GM21528 (cell line): ENCODE data around the gene DAPL1.
"Not testable (repeated sequence)": the region's sequence is repeated elsewhere in the genome, so short reads cannot be mapped to it uniquely, and the experiment has no call there.

Experiments used
- ATAC-seq: cut with Tn5 transposase; IDR thresholded peaks from one replicate; pipeline ENCODE4 v1.9.1; 2021; ENCODE audit warnings: mild to moderate bottlenecking, moderate library complexity; ENCODE audit not compliant: unreplicated experiment, low FRiP score

DAPL1 gene

GRCh38 chr2:158817588-158817987 lies 22.5 kb downstream of the DAPL1 start:
- ATAC-seq = no peak

DNA sequence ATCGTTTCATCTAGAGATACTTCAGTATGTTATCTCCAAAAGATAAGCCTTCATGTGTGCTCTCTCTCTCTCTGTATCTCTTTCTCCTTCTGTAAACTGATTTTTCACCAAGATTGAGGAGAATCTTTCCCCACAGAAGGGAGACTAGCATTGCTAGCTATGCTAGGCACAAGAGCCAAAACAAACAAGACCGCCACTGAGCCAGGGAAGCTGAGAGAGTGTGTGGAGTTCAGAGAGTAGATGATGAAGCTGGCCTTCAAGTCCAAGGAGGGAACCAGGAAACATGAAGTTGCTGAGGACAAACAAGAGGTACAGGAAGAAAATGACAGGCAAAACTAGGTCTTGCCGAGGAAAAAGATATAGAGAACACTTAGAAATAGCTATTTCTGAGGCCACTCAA lies 23.4 kb downstream of the DAPL1 start:
- ATAC-seq = no peak

GRCh38 chr2:158822193-158822592 lies 27.1 kb downstream of the DAPL1 start:
- ATAC-seq = no peak

- no peak for ATAC-seq
Measured at GRCh38 chr2:158823486-158824237, 28.5 kb downstream of the DAPL1 start.

- ATAC-seq = no peak
Measured at GRCh38 chr2:158825021-158825420, 29.9 kb downstream of the DAPL1 start.

DNA sequence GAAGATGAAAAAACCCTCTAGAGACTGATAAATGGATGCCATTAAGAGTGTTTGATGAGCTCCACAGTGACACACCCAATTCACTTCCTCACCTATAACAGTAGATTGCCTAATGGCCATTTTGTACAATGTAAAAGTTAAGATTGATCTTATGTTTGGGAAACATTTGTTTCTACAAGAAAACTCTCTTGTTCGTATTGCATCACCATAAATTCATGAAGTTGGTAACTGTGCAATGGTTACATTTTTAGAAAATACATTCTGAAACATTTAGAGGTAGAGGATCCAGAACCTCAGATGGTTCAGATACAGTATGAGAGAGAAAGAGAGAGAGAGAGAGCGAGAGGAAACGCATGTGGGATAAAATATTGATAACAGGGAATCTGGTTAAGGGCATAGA lies 31.8 kb downstream of the DAPL1 start:
- ATAC-seq = no peak

DNA sequence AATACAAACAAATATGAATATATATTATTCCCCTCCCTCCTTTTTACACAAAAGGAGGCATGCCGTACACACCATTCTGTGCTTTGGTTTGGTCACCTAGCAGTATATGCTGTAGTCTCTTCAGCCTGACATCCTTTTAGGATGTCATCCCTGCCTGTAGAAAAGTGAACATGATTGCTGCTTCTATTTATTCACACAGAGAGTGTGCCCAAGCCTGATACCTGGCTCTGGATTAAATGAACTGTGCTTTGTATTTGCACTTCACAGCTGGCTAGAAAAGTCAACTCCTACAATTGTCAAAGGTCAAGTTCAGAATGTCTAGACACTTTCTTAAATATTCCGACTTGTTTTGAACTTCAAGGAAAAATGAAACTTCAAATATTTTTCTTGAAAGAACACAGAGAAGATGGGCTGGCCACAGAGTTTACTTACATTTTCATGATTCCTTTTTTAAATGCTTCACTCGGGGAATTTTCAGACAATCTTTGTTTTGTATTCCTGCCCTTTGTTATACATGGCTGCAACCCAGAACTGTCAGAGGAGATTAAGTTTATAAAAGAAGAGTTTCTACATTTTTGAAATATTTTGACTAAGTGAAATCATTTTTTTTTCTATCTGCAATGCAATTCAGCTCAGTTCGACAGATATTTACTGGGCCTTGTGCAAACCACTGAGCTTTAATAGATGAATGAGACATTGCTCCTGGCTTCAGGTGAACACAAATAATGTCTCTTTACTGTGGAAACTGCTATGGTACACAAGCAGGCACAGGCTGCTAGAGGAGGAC lies 33.5 kb downstream of the DAPL1 start:
- ATAC-seq = no peak

- no peak for ATAC-seq
Measured at GRCh38 chr2:158829167-158829566, 34.0 kb downstream of the DAPL1 start.

DNA sequence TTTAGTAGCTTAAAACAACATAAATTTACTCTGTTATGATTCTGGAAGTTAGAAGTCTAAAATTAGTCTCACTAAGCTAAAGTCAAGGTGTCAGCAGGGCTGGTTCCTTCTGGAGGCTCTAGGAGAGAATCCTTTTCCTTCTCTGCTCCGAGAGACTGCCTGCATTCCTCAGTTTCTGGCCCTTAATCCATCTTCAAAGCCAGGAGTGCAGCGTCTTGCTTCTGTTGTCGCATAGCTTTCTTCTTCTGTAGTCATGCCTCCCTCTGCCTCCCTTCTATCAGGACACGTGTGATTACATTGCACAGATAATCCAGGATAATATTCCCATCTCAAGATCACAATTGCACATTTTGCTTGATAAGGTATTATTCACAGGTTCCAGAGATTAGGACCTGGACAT lies 35.1 kb downstream of the DAPL1 start:
- ATAC-seq = no peak

- ATAC-seq = no peak
Measured at GRCh38 chr2:158835431-158835830, 40.3 kb downstream of the DAPL1 start.

DNA sequence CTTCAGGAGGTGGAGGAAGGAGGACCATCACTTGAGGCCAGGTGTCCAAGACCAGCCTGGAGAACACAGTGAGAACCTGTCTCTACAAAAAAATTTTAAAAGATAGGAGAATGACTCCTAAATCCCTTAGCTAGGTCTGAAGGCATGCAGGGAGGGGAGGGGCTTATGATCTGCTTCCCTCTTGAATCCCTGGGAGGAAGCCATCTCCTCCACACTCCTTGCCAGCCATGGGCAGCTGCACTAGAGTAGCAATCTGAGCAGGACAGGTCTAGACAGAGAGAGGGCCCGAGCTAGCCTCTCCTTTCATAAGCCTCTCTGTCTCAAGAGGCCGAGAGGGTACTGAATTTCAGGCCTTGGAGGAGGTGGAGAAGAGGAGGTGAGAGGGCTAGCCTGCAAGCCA lies 42.5 kb downstream of the DAPL1 start:
- no peak for ATAC-seq

GRCh38 chr2:158841850-158842249 lies 46.7 kb downstream of the DAPL1 start:
- ATAC-seq = no peak

DNA sequence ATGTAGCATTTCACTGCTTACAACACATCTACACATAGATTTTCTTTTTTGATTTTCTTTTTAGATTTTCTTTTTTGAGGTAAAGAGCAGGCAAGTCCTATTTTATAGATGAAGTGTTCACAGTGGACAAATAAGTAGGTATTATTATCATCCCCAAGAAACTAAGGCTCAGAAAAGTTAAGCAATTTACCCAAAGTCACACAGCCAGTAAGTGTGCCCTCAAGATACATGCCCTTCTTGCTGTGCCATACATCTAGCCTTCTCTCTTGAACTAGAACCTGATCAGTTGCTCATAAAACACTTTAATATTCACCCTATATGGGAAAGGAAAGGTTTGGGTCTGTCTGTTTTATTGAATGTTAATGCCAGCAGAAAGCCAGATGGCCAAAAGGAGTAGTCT lies 50.3 kb downstream of the DAPL1 start:
- ATAC-seq = no peak

GRCh38 chr2:158845859-158846258 lies 50.7 kb downstream of the DAPL1 start:
- no peak for ATAC-seq

- ATAC-seq = not testable (repeated sequence)
Measured at GRCh38 chr2:158847526-158847925, 52.4 kb downstream of the DAPL1 start.

DNA sequence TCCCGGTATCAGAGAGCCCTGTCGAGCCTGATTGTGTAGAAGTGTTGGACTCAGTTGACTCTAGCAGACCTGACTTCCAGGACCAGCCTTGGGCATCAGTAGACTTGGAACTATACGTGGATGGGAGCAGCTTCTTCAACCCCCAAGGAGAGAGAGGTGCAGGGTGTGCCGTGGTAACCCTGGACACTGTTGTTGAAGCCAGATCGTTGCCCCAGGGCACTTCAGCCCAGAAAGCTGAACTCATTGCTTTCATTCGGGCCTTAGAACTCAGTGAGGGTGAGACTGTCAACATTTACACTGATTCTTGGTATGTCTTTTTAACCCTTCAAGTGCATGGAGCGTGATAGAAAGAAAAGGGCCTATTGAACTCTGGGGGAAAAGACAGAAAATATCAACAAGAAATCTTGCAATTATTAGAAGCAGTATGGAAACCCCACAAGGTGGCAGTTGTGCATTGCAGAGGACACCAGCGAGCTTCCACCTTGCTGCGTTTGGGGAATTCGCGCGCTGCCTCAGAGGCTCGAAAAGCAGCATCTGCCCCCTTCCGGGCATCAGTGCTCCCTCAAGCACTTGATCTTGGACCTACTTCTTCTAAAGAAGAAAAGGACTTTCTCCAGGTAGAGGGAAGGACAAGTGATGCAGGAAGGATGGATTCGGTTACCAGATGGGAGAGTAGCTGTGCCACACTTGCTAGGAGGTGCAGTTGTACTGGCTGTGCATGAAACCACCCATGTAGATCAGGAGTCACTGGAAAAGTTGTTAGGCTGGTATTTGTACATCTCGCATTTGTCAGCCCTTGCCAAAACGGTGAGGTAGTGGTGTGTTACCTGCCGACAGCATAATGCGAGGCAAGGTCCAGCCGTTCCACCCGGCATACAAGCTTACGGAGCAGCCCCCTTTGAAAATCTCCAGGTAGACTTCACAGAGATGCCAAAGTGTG lies 53.2 kb downstream of the DAPL1 start:
- ATAC-seq = not testable (repeated sequence)

DNA sequence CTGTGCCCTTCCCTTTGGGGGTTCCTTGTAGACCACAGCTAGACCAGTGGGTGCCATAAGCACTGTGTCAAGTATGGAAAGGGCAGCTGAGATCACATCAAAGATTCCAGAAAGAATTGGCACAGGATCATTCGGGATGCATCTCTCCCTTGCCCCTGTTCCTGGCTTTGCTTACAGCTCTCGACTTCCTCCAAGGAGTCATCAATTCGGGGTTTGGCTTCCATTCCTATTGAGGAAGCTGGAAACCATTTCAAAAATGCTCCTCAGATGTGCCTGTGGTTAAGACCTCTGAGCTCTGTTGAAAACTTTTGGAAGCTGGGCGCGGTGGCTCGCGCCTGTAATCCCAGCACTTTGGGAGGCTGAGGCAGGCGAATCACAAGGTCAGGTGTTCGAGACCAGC lies 65.1 kb downstream of the DAPL1 start:
- not testable (repeated sequence) for ATAC-seq

DNA sequence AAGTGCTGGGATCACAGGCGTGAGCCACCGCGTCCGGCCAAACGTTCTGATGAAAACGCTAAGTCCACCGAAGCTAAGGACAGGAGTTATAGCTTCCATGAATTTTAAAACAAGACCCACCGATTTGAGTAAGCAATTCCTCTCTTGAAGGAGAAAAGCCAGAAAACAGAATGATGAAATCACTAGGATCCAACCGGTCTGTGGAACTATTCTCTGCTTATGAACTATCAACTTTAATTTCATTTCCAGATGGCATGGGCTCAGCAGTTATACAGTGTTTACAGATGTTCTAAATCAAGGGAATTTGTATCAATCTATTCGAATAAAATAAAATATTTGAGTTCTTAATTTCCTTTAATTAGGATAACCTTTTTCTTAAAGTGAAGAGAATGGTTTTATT lies 66.5 kb downstream of the DAPL1 start:
- ATAC-seq = not testable (repeated sequence)

- not testable (repeated sequence) for ATAC-seq
Measured at GRCh38 chr2:158865469-158865868, 70.4 kb downstream of the DAPL1 start.
